Lower leg skin (tissue), 4 donors: ENCODE results near the gene COMMD9. TPM values are rescaled to one million over a fixed set of nuclear protein-coding genes. Genes with fewer than 3 reads are reported as not detected.
"Not testable (repeated sequence)": the region's sequence is repeated elsewhere in the genome, so short reads cannot be mapped to it uniquely, and the experiment has no call there.

Experiments
- DNase-seq, 2 donors: peaks; one replicate each; pipeline ENCODE4 v3.0.0-alpha.2; 2019; ENCODE audit warnings: low spot score in 2 of 2
- H3K4me3 ChIP-seq: fragments of 200-600 bp; sonication (generic); 2 replicates; pipeline ENCODE4 v1.5.1; 2017; ENCODE audit warnings: mild to moderate bottlenecking, low read depth; ENCODE audit not compliant: poor library complexity, severe bottlenecking
- CTCF ChIP-seq, 3 donors: fragments of 450-650 bp; IDR thresholded peaks; one replicate each; pipeline ENCODE4 v1.5.1; 2016; ENCODE audit warnings: antibody characterized with exemption in 3 of 3, mild to moderate bottlenecking in 3 of 3, moderate library complexity in 2 of 3
- POLR2A ChIP-seq, 2 donors: fragments of 450-650 bp; IDR thresholded peaks; one replicate each; pipeline ENCODE4 v1.6.1; 2016 to 2017; ENCODE audit warnings: antibody characterized with exemption in 2 of 2, mild to moderate bottlenecking in 1 of 2, moderate library complexity in 1 of 2
- WGBS, 2 donors: methylation state at CpG; one replicate each; pipeline ENCODE4 v1.1.5; 2018; 5-methylcytosine and 5-hydroxymethylcytosine counted together
- intact Hi-C: fragments of 100-400 bp; cut with DNase I; formaldehyde crosslinking; loops from one replicate; pipeline ENCODE4 v1.15.0; 2023; ENCODE audit warnings: low total_unique reads
- total RNA-seq, 4 donors: library from RNA; depleted of rRNA; stranded (reverse); fragments of >200 nt; gene quantifications; one replicate each; pipeline ENCODE4 v1.1.0, GENCODE V29; 2016

COMMD9 gene
- total RNA-seq, 4 donors from 2014 or later, result 33.3 to 57.6 (median 42.9) TPM

- TF ChIP-seq CTCF (IDR thresholded peaks at IDR 0.05) (no peak), POLR2A (IDR thresholded peaks at IDR 0.05) (no peak)
- DNase-seq, result no peak
- 54 to 58% methylated on average over 3 of the region's 3 CpGs for WGBS, 2 donors
- no peak overlapping the region for H3K4me3 ChIP-seq
- intact Hi-C loops, result no loop called here
These were observed 37.5 kb upstream of the COMMD9 start for GRCh38 chr11:36326524-36327419.

GRCh38 chr11:36325403-36325802 lies 36.2 kb upstream of the COMMD9 start:
- H3K4me3 ChIP-seq, intact Hi-C loops, DNase-seq: not testable (repeated sequence)
- 87 to 92% methylated on average over 5 of the region's 5 CpGs for WGBS, 2 donors

GRCh38 chr11:36324956-36325355 lies 35.7 kb upstream of the COMMD9 start:
- DNase-seq, intact Hi-C loops, H3K4me3 ChIP-seq: not testable (repeated sequence)
- 94 to 95% methylated on average over 15 of the region's 15 CpGs for WGBS, 2 donors

- no peak for DNase-seq
- intact Hi-C loops, result no loop called here
- WGBS, 2 donors, result 44 to 59% methylated on average over 2 of the region's 2 CpGs
- H3K4me3 ChIP-seq, result no peak overlapping the region
- TF ChIP-seq POLR2A (IDR thresholded peaks at IDR 0.05) (no peak), CTCF (IDR thresholded peaks at IDR 0.05) (no peak)
These were observed 28.8 kb upstream of the COMMD9 start for GRCh38 chr11:36317992-36318391.

- intact Hi-C loops, result no loop called here
- WGBS, 2 donors, result 73 to 78% methylated on average over 3 of the region's 3 CpGs
- H3K4me3 ChIP-seq, result no peak overlapping the region
- DNase-seq, result no peak
- TF ChIP-seq POLR2A (IDR thresholded peaks at IDR 0.05) (no peak), CTCF (IDR thresholded peaks at IDR 0.05) (no peak)
These were observed 26.8 kb upstream of the COMMD9 start for GRCh38 chr11:36316049-36316448.

- H3K4me3 ChIP-seq, result no peak overlapping the region
- TF ChIP-seq POLR2A (IDR thresholded peaks at IDR 0.05), result no peak
- no peak for TF ChIP-seq CTCF (IDR thresholded peaks at IDR 0.05)
- intact Hi-C loops, result no loop called here
- WGBS, 2 donors, result 77 to 78% methylated on average over 6 of the region's 6 CpGs
- no peak for DNase-seq
These were observed 25.2 kb upstream of the COMMD9 start for GRCh38 chr11:36314434-36314767.
